GM12891 (cell line): ENCODE data around the gene TNS3.

Experiments used
- POLR2A ChIP-seq: IDR thresholded peaks from 2 replicates; pipeline ENCODE4 v1.6.1; 2011; ENCODE audit warnings: low read depth, low read length, control low read depth
- POLR2AphosphoS5 ChIP-seq: IDR thresholded peaks from 2 replicates; pipeline ENCODE4 v1.6.1; 2011; ENCODE audit warnings: low read depth, low read length, control low read depth
- POU2F2 ChIP-seq: IDR thresholded peaks from 2 replicates; pipeline ENCODE4 v1.6.1; 2011; ENCODE audit warnings: low read depth, mild to moderate bottlenecking, control low read depth, low read length, moderate library complexity
- SPI1 ChIP-seq: IDR thresholded peaks from 2 replicates; pipeline ENCODE4 v1.6.1; 2011; ENCODE audit warnings: low read depth, low read length, control low read depth
- TAF1 ChIP-seq: IDR thresholded peaks from 2 replicates; pipeline ENCODE4 v1.6.1; 2011; ENCODE audit warnings: low read depth, low read length, control low read depth

- TF ChIP-seq POLR2A = no peak
- TF ChIP-seq TAF1 = no peak
- TF ChIP-seq POLR2AphosphoS5 = no peak
- no peak for TF ChIP-seq SPI1
- no peak for TF ChIP-seq POU2F2
Measured at GRCh38 chr7:47404010-47404409, 177.9 kb downstream of the TNS3 start.
